HL-60 (cell line): ENCODE results near the gene RMND5B.

ENCODE experiments used
- CTCF ChIP-seq: IDR thresholded peaks from one replicate; pipeline ENCODE4 v1.5.1; 2011; ENCODE audit warnings: low read length, control low read depth, inconsistent platforms; ENCODE audit not compliant: insufficient read depth
- POLR2AphosphoS5 ChIP-seq: IDR thresholded peaks from 2 replicates; pipeline ENCODE4 v1.6.1; 2012; ENCODE audit warnings: low read depth
- SPI1 ChIP-seq: IDR thresholded peaks from 2 replicates; pipeline ENCODE4 v1.6.1; 2012; ENCODE audit warnings: low read depth, mild to moderate bottlenecking, borderline replicate concordance

GRCh38 chr5:178143901-178144300 lies 13.1 kb downstream of the RMND5B start:
- TF ChIP-seq SPI1 (no peak), CTCF (no peak), POLR2AphosphoS5 (no peak)
